Activated T-helper 2 cell treated with anti-CD3 and anti-CD28 coated beads, Interferon-gamma antibody, Interleukin-2, Interleukin-4, amounts not matched to agents 10 μg/mL and 5 μg/mL and 100 μg/mL, durations not matched to agents 14 hours and 24 hours and 36 hours (primary cell): ENCODE measurements around the gene KLK1. TPM values are rescaled to one million over a fixed set of nuclear protein-coding genes. Genes with fewer than 3 reads are reported as not detected.
"Not testable (repeated sequence)": the region's sequence is repeated elsewhere in the genome, so short reads cannot be mapped to it uniquely, and the experiment has no call there.

ENCODE experiments used
- DNase-seq: peaks from one replicate; pipeline ENCODE4 v3.0.0; 2021; ENCODE audit warnings: low spot score
- H3K27ac Mint-ChIP-seq: one replicate; pipeline ENCODE4 v1.8.0; 2021; ENCODE audit warnings: mixed read lengths
- H3K27me3 Mint-ChIP-seq: one replicate; pipeline ENCODE4 v1.8.0; 2021; ENCODE audit warnings: low read depth, mixed read lengths
- H3K36me3 Mint-ChIP-seq: one replicate; pipeline ENCODE4 v1.8.0; 2021; ENCODE audit warnings: low read depth, mixed read lengths
- H3K4me1 Mint-ChIP-seq: one replicate; pipeline ENCODE4 v1.8.0; 2021; ENCODE audit warnings: low read depth, mixed read lengths
- H3K4me3 Mint-ChIP-seq: one replicate; pipeline ENCODE4 v1.8.0; 2021; ENCODE audit warnings: low read depth, mild to moderate bottlenecking, moderate library complexity, mixed read lengths
- H3K9me3 Mint-ChIP-seq: one replicate; pipeline ENCODE4 v1.8.0; 2021; ENCODE audit warnings: mixed read lengths
- intact Hi-C: fragments of 100-400 bp; cut with micrococcal nuclease; formaldehyde crosslinking; loops from one replicate; pipeline ENCODE4 v1.15.1; 2023
- total RNA-seq: library from RNA; stranded (reverse); gene quantifications from 2 replicates; pipeline ENCODE4 v1.2.3, GENCODE V29; 2022

KLK1 gene
- total RNA-seq, 1 donor from 2014 or later = 3.0 TPM

DNA sequence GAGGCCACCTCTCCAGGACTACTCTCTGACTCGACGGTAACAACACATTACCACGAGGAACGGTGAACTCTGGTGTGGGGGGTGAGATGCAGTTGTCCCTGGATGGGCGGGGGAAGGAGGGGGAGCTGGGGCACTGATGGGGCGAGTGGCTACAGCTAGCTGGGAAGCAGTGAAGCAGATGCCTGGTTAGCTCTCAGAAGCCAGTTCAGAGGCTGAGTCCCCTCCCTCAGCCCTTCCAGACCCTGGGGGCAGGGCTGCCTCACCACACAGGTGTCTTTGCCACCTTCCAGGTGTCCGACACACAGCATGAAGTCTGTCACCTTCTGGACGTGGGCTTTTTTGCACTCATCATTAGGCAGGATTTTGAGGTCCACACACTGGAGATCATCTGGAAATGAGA, 4.0 kb downstream of the KLK1 start:
- Mint-ChIP-seq H3K27ac (no peak overlapping the region), H3K36me3 (no peaks in the 10 kb centered on the region), H3K27me3 (peaks cover 32% of the 10 kb centered on the region), H3K4me3 (peak overlapping the region; percentile 61), H3K9me3 (peaks cover 10% of the 10 kb centered on the region), H3K4me1 (peaks cover 32% of the 10 kb centered on the region)
- intact Hi-C loops = no loop called here
- no peak for DNase-seq

GRCh38 chr19:50818859-50819472, 4.6 kb downstream of the KLK1 start:
- H3K36me3 Mint-ChIP-seq = no peaks in the 10 kb centered on the region
- H3K27ac Mint-ChIP-seq = peak overlapping the region; percentile 9
- peaks cover 10% of the 10 kb centered on the region for H3K9me3 Mint-ChIP-seq
- H3K4me3 Mint-ChIP-seq = peak overlapping the region; percentile 86
- intact Hi-C loops = no loop called here
- H3K27me3 Mint-ChIP-seq = peaks cover 32% of the 10 kb centered on the region
- H3K4me1 Mint-ChIP-seq = peaks cover 32% of the 10 kb centered on the region
- no peak for DNase-seq

DNA sequence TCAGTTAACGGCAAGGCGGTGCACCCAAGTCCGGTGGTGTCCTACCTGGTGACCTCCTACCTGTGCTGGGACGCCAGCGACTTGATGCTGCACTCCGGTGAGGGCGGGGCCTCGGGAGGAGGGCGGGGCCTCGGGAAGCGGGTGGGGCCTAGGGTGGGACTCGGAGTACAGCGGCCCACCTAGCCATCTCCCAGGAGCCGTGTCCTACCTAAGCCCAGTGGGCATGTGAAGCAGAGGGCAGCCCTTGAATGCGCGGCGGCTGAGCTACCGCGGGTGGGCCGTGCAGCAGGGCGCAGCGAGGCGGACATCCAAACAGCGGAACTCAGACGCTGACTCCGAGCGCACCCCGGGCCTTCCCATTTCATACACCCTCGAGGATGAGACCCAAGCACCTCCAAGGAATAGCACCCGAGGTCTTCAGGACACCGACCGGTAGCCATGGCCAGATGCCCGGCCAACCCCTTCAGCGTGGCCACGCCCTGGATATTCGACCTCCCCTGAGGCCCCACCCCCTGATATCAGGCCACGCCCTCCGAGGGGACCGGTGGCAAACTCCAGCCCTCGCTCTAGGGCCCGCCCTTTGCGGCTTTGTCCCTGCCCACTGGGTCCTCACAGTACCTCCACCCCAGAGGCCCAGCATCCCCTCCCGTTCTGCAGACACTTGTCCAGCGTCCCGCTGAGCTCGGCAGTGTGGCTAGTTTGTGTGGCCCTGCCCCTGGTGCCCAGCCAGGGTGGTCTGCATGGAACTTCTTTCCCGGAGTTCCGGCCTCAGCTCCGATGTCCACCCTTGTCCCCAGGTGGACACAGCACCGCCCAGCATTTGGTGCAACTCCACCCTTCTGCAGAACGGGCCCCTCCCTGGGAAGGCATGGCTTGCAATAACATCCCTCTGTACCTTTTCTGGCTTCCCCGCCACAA, 5.4 kb downstream of the KLK1 start:
- Mint-ChIP-seq H3K4me3 (peak overlapping the region; percentile 86), H3K27me3 (peaks cover 32% of the 10 kb centered on the region), H3K4me1 (peaks cover 32% of the 10 kb centered on the region), H3K9me3 (peaks cover 10% of the 10 kb centered on the region), H3K36me3 (no peaks in the 10 kb centered on the region), H3K27ac (peak overlapping the region; percentile 91)
- intact Hi-C loops = loop anchor here (1.0 kb wide), 1 partner anchor 14 kb away; no protein-coding TSS in a partner anchor
- DNase-seq = peak; percentile 61

DNA sequence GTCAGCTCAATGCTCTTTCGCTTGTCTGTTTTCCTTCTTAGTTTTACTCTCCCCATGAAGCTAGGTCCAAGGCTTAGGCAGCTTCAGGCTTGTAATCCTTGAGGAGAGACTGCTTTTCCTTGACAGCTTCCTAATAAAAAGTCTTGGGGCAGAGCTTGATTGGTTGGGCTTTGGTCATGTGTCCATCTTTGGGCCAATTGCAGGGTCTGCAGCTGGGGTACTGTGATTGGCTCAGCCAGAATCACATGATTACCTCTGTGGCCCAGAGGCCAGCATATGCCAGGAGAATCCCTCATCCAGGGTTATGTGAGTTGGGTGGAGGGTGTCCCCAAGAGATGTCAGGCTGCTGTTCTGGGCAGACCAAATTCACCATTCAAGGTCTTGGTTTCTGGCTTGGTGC, 8.1 kb downstream of the KLK1 start:
- H3K27me3 Mint-ChIP-seq = peaks cover 20% of the 10 kb centered on the region
- intact Hi-C loops = no loop called here
- H3K4me3 Mint-ChIP-seq = no peak overlapping the region
- H3K9me3 Mint-ChIP-seq = peaks cover 10% of the 10 kb centered on the region
- H3K4me1 Mint-ChIP-seq = peaks cover 28% of the 10 kb centered on the region
- H3K36me3 Mint-ChIP-seq = no peaks in the 10 kb centered on the region
- DNase-seq = no peak
- no peak overlapping the region for H3K27ac Mint-ChIP-seq

- no peaks in the 10 kb centered on the region for H3K36me3 Mint-ChIP-seq
- intact Hi-C loops = no loop called here
- H3K27me3 Mint-ChIP-seq = peaks cover 16% of the 10 kb centered on the region
- no peak for DNase-seq
- H3K4me1 Mint-ChIP-seq = peaks cover 23% of the 10 kb centered on the region
- H3K4me3 Mint-ChIP-seq = no peak overlapping the region
- no peak overlapping the region for H3K27ac Mint-ChIP-seq
- H3K9me3 Mint-ChIP-seq = peaks cover 10% of the 10 kb centered on the region
These were observed 8.7 kb downstream of the KLK1 start for GRCh38 chr19:50814883-50815282.

GRCh38 chr19:50812474-50812873, 11.1 kb downstream of the KLK1 start:
- Mint-ChIP-seq H3K4me3 (no peak overlapping the region), H3K36me3 (no peaks in the 10 kb centered on the region), H3K27me3 (peaks cover 10% of the 10 kb centered on the region), H3K4me1 (peaks cover 11% of the 10 kb centered on the region), H3K9me3 (peaks cover 10% of the 10 kb centered on the region), H3K27ac (no peak overlapping the region)
- intact Hi-C loops = no loop called here
- no peak for DNase-seq

DNA sequence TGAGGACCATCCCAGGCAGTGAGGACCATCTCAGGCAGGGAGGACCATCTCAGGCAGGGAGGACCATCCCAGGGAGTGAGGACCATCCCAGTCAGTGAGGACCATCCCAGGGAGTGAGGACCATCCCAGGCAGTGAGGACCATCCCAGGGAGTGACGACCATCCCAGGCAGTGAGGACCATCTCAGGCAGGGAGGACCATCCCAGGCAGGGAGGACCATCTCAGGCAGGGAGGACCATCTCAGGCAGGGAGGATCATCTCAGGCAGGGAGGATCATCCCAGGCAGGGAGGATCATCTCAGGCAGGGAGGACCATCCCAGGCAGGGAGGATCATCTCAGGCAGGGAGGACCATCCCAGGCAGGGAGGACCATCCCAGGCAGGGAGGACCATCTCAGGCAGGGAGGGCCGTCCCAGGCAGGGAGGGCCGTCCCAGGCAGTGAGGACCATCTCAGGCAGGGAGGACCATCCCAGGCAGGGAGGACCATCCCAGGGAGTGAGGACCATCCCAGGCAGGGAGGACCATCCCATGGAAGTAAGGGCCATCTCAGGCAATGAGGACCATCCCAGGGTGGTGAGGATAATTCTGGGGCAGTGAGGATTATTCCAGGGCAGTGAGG, 11.9 kb downstream of the KLK1 start:
- H3K4me1 Mint-ChIP-seq, DNase-seq, H3K27ac Mint-ChIP-seq, H3K9me3 Mint-ChIP-seq, H3K4me3 Mint-ChIP-seq, intact Hi-C loops, H3K36me3 Mint-ChIP-seq: not testable (repeated sequence)
- peaks cover 10% of the 10 kb centered on the region for H3K27me3 Mint-ChIP-seq

DNA sequence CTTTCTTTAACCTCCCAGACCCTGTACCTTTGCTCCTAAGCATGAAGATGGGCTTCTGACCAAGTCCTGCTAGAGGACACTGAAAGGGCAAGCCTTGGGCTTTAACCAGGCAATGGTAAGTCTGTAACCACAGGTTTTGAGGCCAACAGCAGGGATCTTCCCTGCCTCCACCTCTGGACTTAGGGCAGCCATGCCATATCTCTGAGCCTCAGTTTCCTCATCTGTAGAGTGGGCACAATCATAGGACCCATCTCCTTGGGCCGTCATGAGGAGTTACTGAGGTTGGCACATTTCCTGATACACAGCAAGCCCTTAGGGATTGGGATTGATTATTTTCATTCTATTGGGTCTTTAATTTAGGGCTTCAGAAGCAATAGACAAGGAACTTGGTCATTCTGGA, 14.7 kb downstream of the KLK1 start:
- intact Hi-C loops = loop anchor here (10.0 kb wide), 1 partner anchor 294 kb away; the partner anchor contains the start of genes ASPDH and JOSD2
- no peaks in the 10 kb centered on the region for H3K9me3 Mint-ChIP-seq
- H3K27me3 Mint-ChIP-seq = peaks cover 6% of the 10 kb centered on the region
- no peak overlapping the region for H3K27ac Mint-ChIP-seq
- H3K4me1 Mint-ChIP-seq = peaks cover 9% of the 10 kb centered on the region
- H3K4me3 Mint-ChIP-seq = no peak overlapping the region
- no peak for DNase-seq
- H3K36me3 Mint-ChIP-seq = peaks cover 8% of the 10 kb centered on the region

- Mint-ChIP-seq H3K27me3 (no peaks in the 10 kb centered on the region), H3K9me3 (no peaks in the 10 kb centered on the region), H3K4me1 (peaks cover 18% of the 10 kb centered on the region), H3K36me3 (peaks cover 44% of the 10 kb centered on the region), H3K4me3 (peak overlapping the region; percentile 97), H3K27ac (peak overlapping the region; percentile 96)
- intact Hi-C loops = loop anchor here (1.0 to 10.0 kb wide), 4 partner anchors 13 to 304 kb away; partner anchors contain the start of genes ASPDH, CTU1 and JOSD2
- DNase-seq = peak; percentile 98
These were observed 18.9 kb downstream of the KLK1 start for GRCh38 chr19:50804420-50805272.

DNA sequence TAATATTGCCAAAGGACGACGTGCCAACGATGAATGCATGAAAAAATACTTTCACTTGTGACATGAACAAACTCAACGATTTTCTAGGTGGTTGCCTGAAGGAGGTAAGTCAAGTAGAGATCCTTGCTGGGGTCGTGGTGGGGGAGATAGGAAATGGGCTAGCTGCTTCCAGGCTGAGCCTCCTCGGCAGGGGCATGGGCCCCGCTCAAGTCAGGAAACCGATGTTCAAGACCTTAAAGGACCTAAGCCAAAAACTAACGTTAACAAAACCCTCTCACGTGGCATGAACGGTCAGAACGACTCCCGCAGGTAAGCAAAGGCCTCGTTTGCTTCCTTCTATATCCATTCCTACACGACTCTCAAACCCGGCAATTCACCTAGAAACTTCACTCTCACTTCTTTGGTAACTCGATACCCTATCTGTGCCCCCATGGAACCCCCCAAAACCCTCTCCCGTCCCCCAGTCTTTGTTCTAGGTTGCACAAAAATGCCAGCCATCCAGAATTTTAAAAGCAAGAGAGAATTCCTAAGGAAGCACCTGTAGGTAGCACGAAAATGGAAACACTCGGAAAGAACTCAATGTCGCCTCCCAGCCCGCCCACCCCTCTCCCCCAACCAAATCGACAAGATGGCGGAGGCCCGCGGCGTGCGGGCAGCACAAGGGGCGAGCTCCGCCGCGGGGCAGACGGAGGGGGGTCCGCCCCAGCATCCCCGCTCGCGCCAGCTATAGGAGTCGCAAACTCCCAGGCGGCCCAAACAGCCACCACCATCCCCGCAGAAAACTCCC, 19.8 kb downstream of the KLK1 start:
- H3K27me3 Mint-ChIP-seq = no peaks in the 10 kb centered on the region
- intact Hi-C loops = loop anchor here (1.0 to 10.0 kb wide), 4 partner anchors 13 to 289 kb away; partner anchors contain the start of genes ASPDH and JOSD2
- peak overlapping the region; percentile 97 for H3K4me3 Mint-ChIP-seq
- H3K27ac Mint-ChIP-seq = peak overlapping the region; percentile 96
- DNase-seq = no peak
- no peaks in the 10 kb centered on the region for H3K9me3 Mint-ChIP-seq
- H3K36me3 Mint-ChIP-seq = peaks cover 49% of the 10 kb centered on the region
- peaks cover 18% of the 10 kb centered on the region for H3K4me1 Mint-ChIP-seq

DNA sequence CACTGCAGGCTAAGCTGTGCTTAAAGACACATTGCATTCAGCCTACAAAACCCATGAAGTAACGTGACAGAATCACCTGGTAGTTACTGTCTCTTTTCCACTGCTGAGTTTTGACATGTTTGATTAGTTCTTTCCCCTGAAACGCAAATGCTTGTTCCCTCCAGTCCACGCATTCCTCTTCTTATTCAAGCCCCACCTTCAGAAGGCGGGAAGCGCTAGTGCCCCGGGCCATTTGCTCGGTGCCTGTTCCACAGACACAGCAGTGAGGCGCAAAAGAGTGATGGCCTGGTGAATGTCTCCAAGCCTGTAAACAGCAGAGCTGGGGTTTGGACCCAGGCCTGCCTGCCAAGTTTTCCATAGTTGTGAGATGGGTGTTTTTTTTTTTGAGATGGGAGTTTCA, 22.5 kb downstream of the KLK1 start:
- Mint-ChIP-seq H3K9me3 (no peaks in the 10 kb centered on the region), H3K27me3 (no peaks in the 10 kb centered on the region), H3K36me3 (peaks cover 66% of the 10 kb centered on the region), H3K27ac (no peak overlapping the region), H3K4me3 (peak overlapping the region; percentile 39), H3K4me1 (peaks cover 15% of the 10 kb centered on the region)
- DNase-seq = no peak
- intact Hi-C loops = loop anchor here (10.0 kb wide), 1 partner anchor 286 kb away; the partner anchor contains the start of genes ASPDH and JOSD2
